IPS-18a (cell line): ENCODE measurements around the gene KAT8.

Source experiments
- H3K27ac ChIP-seq: one replicate; pipeline ENCODE4 v1.5.1; 2013; ENCODE audit warnings: low read length
- H3K27me3 ChIP-seq: one replicate; pipeline ENCODE4 v1.6.1; 2013; ENCODE audit warnings: mild to moderate bottlenecking, low read length; ENCODE audit not compliant: control insufficient read depth, insufficient read depth
- H3K36me3 ChIP-seq: one replicate; pipeline ENCODE4 v1.6.1; 2013; ENCODE audit warnings: low read depth, low read length; ENCODE audit not compliant: control insufficient read depth
- H3K4me1 ChIP-seq: one replicate; pipeline ENCODE4 v1.6.1; 2013; ENCODE audit warnings: low read depth, low read length; ENCODE audit not compliant: control insufficient read depth
- H3K4me3 ChIP-seq: one replicate; pipeline ENCODE4 v1.5.1; 2013; ENCODE audit warnings: low read length
- H3K9ac ChIP-seq: one replicate; pipeline ENCODE4 v1.6.1; 2013; ENCODE audit warnings: mild to moderate bottlenecking, low read length, moderate library complexity
- H3K9me3 ChIP-seq: one replicate; pipeline ENCODE4 v1.6.1; 2013; ENCODE audit warnings: low read depth, low read length; ENCODE audit not compliant: control insufficient read depth

The KAT8 gene

GRCh38 chr16:31078597-31079341 lies 38.7 kb upstream of the KAT8 start:
- H3K27ac ChIP-seq = no peak overlapping the region
- no peaks in the 10 kb centered on the region for H3K9me3 ChIP-seq
- peaks cover 44% of the 10 kb centered on the region for H3K36me3 ChIP-seq
- H3K27me3 ChIP-seq = no peaks in the 10 kb centered on the region
- no peaks in the 10 kb centered on the region for H3K4me1 ChIP-seq
- no peak overlapping the region for H3K9ac ChIP-seq
- no peak overlapping the region for H3K4me3 ChIP-seq

GRCh38 chr16:31079342-31079944 lies 38.0 kb upstream of the KAT8 start:
- Histone ChIP-seq H3K36me3 (peaks cover 44% of the 10 kb centered on the region), H3K4me1 (no peaks in the 10 kb centered on the region), H3K27me3 (no peaks in the 10 kb centered on the region), H3K27ac (no peak overlapping the region), H3K4me3 (no peak overlapping the region), H3K9ac (no peak overlapping the region), H3K9me3 (no peaks in the 10 kb centered on the region)

- Histone ChIP-seq H3K4me3 (no peak overlapping the region), H3K36me3 (peaks cover 44% of the 10 kb centered on the region), H3K27ac (no peak overlapping the region), H3K9me3 (no peaks in the 10 kb centered on the region), H3K9ac (no peak overlapping the region), H3K27me3 (no peaks in the 10 kb centered on the region), H3K4me1 (no peaks in the 10 kb centered on the region)
Observed at GRCh38 chr16:31080035-31080629, 37.3 kb upstream of the KAT8 start.

GRCh38 chr16:31080756-31081419 lies 36.6 kb upstream of the KAT8 start:
- peaks cover 48% of the 10 kb centered on the region for H3K36me3 ChIP-seq
- no peak overlapping the region for H3K4me3 ChIP-seq
- no peak overlapping the region for H3K9ac ChIP-seq
- no peaks in the 10 kb centered on the region for H3K9me3 ChIP-seq
- H3K4me1 ChIP-seq = no peaks in the 10 kb centered on the region
- no peaks in the 10 kb centered on the region for H3K27me3 ChIP-seq
- H3K27ac ChIP-seq = no peak overlapping the region

- H3K9me3 ChIP-seq = no peaks in the 10 kb centered on the region
- H3K9ac ChIP-seq = no peak overlapping the region
- peaks cover 45% of the 10 kb centered on the region for H3K36me3 ChIP-seq
Observed at GRCh38 chr16:31081428-31082351, 35.8 kb upstream of the KAT8 start.

GRCh38 chr16:31082368-31083045 lies 35.0 kb upstream of the KAT8 start:
- H3K4me3 ChIP-seq = no peak overlapping the region
- no peaks in the 10 kb centered on the region for H3K9me3 ChIP-seq
- no peak overlapping the region for H3K9ac ChIP-seq
- H3K27ac ChIP-seq = no peak overlapping the region
- no peaks in the 10 kb centered on the region for H3K27me3 ChIP-seq
- peaks cover 37% of the 10 kb centered on the region for H3K36me3 ChIP-seq
- no peaks in the 10 kb centered on the region for H3K4me1 ChIP-seq

More at GRCh38 chr16:31081428-31082351, 35.8 kb upstream of the KAT8 start:
- no peak overlapping the region for H3K27ac ChIP-seq
- H3K4me1 ChIP-seq = no peaks in the 10 kb centered on the region
- no peaks in the 10 kb centered on the region for H3K27me3 ChIP-seq
- no peak overlapping the region for H3K4me3 ChIP-seq

GRCh38 chr16:31083081-31083480 lies 34.4 kb upstream of the KAT8 start:
- Histone ChIP-seq H3K4me3 (no peak overlapping the region), H3K9me3 (no peaks in the 10 kb centered on the region), H3K27ac (no peak overlapping the region), H3K36me3 (peaks cover 32% of the 10 kb centered on the region), H3K27me3 (no peaks in the 10 kb centered on the region), H3K4me1 (no peaks in the 10 kb centered on the region), H3K9ac (no peak overlapping the region)

- H3K36me3 ChIP-seq = peaks cover 27% of the 10 kb centered on the region
- no peaks in the 10 kb centered on the region for H3K9me3 ChIP-seq
- H3K4me1 ChIP-seq = no peaks in the 10 kb centered on the region
- H3K9ac ChIP-seq = no peak overlapping the region
- H3K27ac ChIP-seq = no peak overlapping the region
- H3K4me3 ChIP-seq = no peak overlapping the region
- no peaks in the 10 kb centered on the region for H3K27me3 ChIP-seq
Observed at GRCh38 chr16:31083556-31083955, 33.9 kb upstream of the KAT8 start.

GRCh38 chr16:31083981-31084380 lies 33.5 kb upstream of the KAT8 start:
- H3K9ac ChIP-seq = no peak overlapping the region
- H3K36me3 ChIP-seq = peaks cover 23% of the 10 kb centered on the region
- no peaks in the 10 kb centered on the region for H3K27me3 ChIP-seq
- H3K4me3 ChIP-seq = no peak overlapping the region
- no peak overlapping the region for H3K27ac ChIP-seq
- no peaks in the 10 kb centered on the region for H3K9me3 ChIP-seq
- no peaks in the 10 kb centered on the region for H3K4me1 ChIP-seq

- H3K4me3 ChIP-seq = no peak overlapping the region
- H3K4me1 ChIP-seq = no peaks in the 10 kb centered on the region
- peaks cover 16% of the 10 kb centered on the region for H3K36me3 ChIP-seq
- no peaks in the 10 kb centered on the region for H3K9me3 ChIP-seq
- no peak overlapping the region for H3K27ac ChIP-seq
- no peaks in the 10 kb centered on the region for H3K27me3 ChIP-seq
- no peak overlapping the region for H3K9ac ChIP-seq
Observed at GRCh38 chr16:31084584-31085302, 32.7 kb upstream of the KAT8 start.
